ENCODE results near the gene TIMM21.

The TIMM21 gene

GRCh38 chr18:74124642-74125041, 23.7 kb upstream of the TIMM21 start:
- TF ChIP-seq EZH2phosphoT487 (IDR thresholded peaks at IDR 0.05; ENCODE audit: borderline replicate concordance) (no peak), CTCF (conservative IDR thresholded peaks at IDR 0.05; ENCODE audit: low read length) (no peak)
- Histone ChIP-seq H3K27me3 (ENCODE audit: insufficient read depth, low read length, poor library complexity, severe bottlenecking) (peaks cover 24% of the 10 kb centered on the region), H3K9me3 (ENCODE audit: insufficient read depth, low read depth, low read length) (no peaks in the 10 kb centered on the region)

GRCh38 chr18:74126684-74127655, 21.4 kb upstream of the TIMM21 start:
- H3F3A ChIP-seq (ENCODE audit: low read depth) = no peaks in the 10 kb centered on the region
- H2AFZ ChIP-seq (ENCODE audit: low read length) = no peak overlapping the region
- H3K9me2 ChIP-seq (replicated peaks; ENCODE audit: low read depth, low read length) = no peaks in the 10 kb centered on the region
- TF ChIP-seq EZH2phosphoT487 (IDR thresholded peaks at IDR 0.05; ENCODE audit: borderline replicate concordance) = no peak
- no peak for TF ChIP-seq CTCF (conservative IDR thresholded peaks at IDR 0.05; ENCODE audit: low read length)
- H3K9me3 ChIP-seq (ENCODE audit: insufficient read depth, low read depth, low read length) = no peaks in the 10 kb centered on the region
- no peaks in the 10 kb centered on the region for H4K20me1 ChIP-seq (ENCODE audit: insufficient read depth, low read length, poor library complexity, severe bottlenecking)
- no peaks in the 10 kb centered on the region for H3K4me1 ChIP-seq (ENCODE audit: insufficient read depth, low read length, poor library complexity, severe bottlenecking)
- H3K27me3 ChIP-seq (ENCODE audit: insufficient read depth, low read length, poor library complexity, severe bottlenecking) = peaks cover 24% of the 10 kb centered on the region
- H3K4me2 ChIP-seq (ENCODE audit: low read depth, low read length, poor library complexity, severe bottlenecking) = no peak overlapping the region
- no peak overlapping the region for H3K9ac ChIP-seq (ENCODE audit: low read depth, low read length, poor library complexity, severe bottlenecking)
- H3K36me3 ChIP-seq (ENCODE audit: insufficient read depth, low read length) = no peaks in the 10 kb centered on the region
- no peak overlapping the region for H3K4me3 ChIP-seq (ENCODE audit: low read length, poor library complexity, severe bottlenecking)
- H3K79me2 ChIP-seq (ENCODE audit: insufficient read depth, low read length) = no peaks in the 10 kb centered on the region

More at GRCh38 chr18:74124642-74125041, 23.7 kb upstream of the TIMM21 start:
- no peak overlapping the region for H3K4me2 ChIP-seq (ENCODE audit: low read depth, low read length, poor library complexity, severe bottlenecking)
- H3K9ac ChIP-seq (ENCODE audit: low read depth, low read length, poor library complexity, severe bottlenecking) = no peak overlapping the region
- H4K20me1 ChIP-seq (ENCODE audit: insufficient read depth, low read length, poor library complexity, severe bottlenecking) = no peaks in the 10 kb centered on the region
- no peaks in the 10 kb centered on the region for H3K9me2 ChIP-seq (replicated peaks; ENCODE audit: low read depth, low read length)
- H3K4me1 ChIP-seq (ENCODE audit: insufficient read depth, low read length, poor library complexity, severe bottlenecking) = no peaks in the 10 kb centered on the region
- H3F3A ChIP-seq (ENCODE audit: low read depth) = no peaks in the 10 kb centered on the region
- H3K4me3 ChIP-seq (ENCODE audit: low read length, poor library complexity, severe bottlenecking) = no peak overlapping the region
- H2AFZ ChIP-seq (ENCODE audit: low read length) = no peak overlapping the region
- no peaks in the 10 kb centered on the region for H3K36me3 ChIP-seq (ENCODE audit: insufficient read depth, low read length)
- no peaks in the 10 kb centered on the region for H3K79me2 ChIP-seq (ENCODE audit: insufficient read depth, low read length)

- TF ChIP-seq CTCF (conservative IDR thresholded peaks at IDR 0.05; ENCODE audit: low read length) (no peak), EZH2phosphoT487 (IDR thresholded peaks at IDR 0.05; ENCODE audit: borderline replicate concordance) (no peak)
- Histone ChIP-seq H3K79me2 (ENCODE audit: insufficient read depth, low read length) (no peaks in the 10 kb centered on the region), H4K20me1 (ENCODE audit: insufficient read depth, low read length, poor library complexity, severe bottlenecking) (no peaks in the 10 kb centered on the region), H3K27me3 (ENCODE audit: insufficient read depth, low read length, poor library complexity, severe bottlenecking) (peaks cover 24% of the 10 kb centered on the region), H3K9me2 (replicated peaks; ENCODE audit: low read depth, low read length) (no peaks in the 10 kb centered on the region), H2AFZ (ENCODE audit: low read length) (no peak overlapping the region), H3K4me1 (ENCODE audit: insufficient read depth, low read length, poor library complexity, severe bottlenecking) (no peaks in the 10 kb centered on the region), H3K9me3 (ENCODE audit: insufficient read depth, low read depth, low read length) (no peaks in the 10 kb centered on the region), H3K9ac (ENCODE audit: low read depth, low read length, poor library complexity, severe bottlenecking) (no peak overlapping the region), H3F3A (ENCODE audit: low read depth) (no peaks in the 10 kb centered on the region), H3K36me3 (ENCODE audit: insufficient read depth, low read length) (no peaks in the 10 kb centered on the region), H3K4me3 (ENCODE audit: low read length, poor library complexity, severe bottlenecking) (no peak overlapping the region), H3K4me2 (ENCODE audit: low read depth, low read length, poor library complexity, severe bottlenecking) (no peak overlapping the region)
Observed at GRCh38 chr18:74128159-74128558, 20.2 kb upstream of the TIMM21 start.
